ENCODE measurements around the gene FZR1. TPM values are rescaled to one million over a fixed set of nuclear protein-coding genes. Genes with fewer than 3 reads are reported as not detected.

The FZR1 gene
- total and polyA plus RNA-seq, 9 of the 15 experiments (the other 6 are each of a cell fraction or from before 2014, with no cell fraction given), result 0.18 to 48.0 (median 22.2) TPM

DNA sequence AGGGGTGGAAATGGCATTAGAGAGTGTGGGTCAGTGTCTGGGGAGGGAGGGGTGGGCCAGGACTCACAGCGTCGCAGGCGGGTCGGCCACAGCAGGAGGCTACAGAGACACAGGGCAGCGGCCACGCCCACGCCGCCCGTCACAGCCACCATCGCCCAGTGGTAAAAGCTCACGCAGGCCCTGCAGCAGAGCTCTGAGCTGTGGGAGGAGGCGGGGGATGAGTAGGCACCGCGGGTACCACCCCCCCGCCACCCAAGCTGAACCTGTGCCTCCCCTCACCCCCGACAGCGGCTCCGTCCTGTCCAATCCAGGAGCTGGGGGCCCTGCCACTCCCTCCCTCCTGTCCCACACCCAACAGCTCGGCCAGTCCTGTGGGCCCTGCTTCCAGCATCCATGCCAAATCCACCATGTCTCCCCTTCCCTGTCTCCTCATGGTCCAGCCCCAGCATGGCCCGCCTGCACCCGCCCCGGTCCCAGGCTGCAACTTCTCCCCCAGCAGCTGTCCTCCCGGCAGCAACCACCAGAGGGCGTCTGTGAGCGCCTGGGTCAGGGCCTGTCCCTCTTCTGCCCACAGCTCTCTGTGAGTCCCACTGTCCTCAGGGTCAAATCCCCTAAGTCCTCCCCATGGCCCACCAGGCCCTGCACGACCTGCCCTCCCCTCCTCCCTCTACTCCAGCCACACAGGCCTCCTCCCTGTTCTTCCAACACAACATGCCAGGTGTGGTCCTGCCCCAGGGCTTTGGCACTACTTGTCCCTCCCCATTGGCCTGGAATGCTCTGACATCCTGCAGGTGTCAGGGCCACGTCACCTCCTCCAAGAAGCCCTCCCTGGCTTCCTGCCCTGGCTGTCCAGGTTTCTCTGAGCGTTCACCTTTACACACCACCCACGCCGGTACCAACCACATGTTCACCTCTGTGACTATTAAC lies 38.9 kb downstream of the FZR1 start (continued):
- TF ChIP-seq, protein P1, sequence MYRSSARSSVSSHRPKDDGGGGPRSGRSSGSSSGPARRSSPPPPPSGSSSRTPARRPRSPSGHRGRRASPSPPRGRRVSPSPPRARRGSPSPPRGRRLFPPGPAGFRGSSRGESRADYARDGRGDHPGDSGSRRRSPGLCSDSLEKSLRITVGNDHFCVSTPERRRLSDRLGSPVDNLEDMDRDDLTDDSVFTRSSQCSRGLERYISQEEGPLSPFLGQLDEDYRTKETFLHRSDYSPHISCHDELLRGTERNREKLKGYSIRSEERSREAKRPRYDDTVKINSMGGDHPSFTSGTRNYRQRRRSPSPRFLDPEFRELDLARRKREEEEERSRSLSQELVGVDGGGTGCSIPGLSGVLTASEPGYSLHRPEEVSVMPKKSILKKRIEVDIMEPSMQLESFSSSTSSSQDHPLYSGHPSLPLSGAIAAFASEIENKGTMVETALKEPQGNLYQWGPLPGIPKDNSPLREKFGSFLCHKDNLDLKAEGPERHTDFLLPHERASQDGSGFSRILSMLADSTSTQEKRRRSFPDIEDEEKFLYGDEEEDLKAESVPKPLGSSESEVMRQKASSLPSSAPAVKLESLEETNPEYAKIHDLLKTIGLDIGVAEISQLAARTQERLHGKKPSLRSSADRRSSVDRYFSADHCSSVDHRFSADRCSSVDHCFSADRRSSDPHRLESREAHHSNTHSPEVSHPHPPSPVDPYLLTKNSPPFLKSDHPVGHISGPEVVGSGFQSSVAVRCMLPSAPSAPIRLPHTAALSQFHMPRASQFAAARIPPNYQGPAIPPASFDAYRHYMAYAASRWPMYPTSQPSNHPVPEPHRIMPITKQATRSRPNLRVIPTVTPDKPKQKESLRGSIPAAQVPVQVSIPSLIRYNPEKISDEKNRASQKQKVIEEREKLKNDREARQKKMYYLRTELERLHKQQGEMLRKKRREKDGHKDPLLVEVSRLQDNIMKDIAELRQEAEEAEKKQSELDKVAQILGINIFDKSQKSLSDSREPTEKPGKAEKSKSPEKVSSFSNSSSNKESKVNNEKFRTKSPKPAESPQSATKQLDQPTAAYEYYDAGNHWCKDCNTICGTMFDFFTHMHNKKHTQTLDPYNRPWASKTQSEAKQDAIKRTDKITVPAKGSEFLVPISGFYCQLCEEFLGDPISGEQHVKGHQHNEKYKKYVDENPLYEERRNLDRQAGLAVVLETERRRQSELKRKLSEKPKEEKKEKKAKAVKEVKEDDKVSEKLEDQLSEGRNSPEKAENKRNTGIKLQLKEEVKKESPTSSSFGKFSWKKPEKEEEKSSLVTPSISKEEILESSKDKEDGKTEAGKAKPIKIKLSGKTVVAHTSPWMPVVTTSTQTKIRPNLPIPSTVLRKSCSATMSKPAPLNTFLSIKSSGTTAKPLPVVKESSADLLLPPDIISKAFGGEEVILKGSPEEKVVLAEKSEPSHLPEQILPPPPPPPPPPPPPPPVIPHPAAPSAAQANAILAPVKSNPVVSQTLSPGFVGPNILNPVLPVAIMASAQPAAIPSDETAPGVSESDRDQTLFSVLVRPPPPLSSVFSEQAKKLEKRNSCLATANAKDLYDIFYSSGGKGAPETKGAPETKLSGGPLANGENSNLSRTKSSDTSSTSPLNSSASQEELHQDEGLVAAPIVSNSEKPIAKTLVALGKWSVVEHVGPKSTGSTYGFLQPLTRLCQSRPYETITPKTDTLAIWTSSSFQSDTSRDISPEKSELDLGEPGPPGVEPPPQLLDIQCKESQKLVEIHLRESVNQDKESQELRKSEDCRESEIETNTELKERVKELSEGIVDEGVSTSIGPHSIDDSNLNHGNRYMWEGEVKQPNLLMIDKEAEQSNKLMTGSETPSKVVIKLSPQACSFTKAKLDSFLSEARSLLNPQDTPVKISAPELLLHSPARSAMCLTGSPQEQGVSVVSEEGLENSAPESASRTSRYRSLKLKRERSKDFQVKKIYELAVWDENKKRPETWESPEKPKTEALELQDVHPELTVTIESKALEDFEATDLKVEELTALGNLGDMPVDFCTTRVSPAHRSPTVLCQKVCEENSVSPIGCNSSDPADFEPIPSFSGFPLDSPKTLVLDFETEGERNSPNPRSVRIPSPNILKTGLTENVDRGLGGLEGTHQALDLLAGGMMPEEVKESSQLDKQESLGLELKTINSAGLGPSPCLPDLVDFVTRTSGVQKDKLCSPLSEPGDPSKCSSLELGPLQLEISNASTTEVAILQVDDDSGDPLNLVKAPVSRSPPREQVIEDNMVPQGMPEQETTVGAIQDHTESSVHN (IDR thresholded peaks at IDR 0.05; ENCODE audit: borderline replicate concordance in 1 of 2, low read depth in 1 of 2), result no peak
- TF ChIP-seq, protein P2, sequence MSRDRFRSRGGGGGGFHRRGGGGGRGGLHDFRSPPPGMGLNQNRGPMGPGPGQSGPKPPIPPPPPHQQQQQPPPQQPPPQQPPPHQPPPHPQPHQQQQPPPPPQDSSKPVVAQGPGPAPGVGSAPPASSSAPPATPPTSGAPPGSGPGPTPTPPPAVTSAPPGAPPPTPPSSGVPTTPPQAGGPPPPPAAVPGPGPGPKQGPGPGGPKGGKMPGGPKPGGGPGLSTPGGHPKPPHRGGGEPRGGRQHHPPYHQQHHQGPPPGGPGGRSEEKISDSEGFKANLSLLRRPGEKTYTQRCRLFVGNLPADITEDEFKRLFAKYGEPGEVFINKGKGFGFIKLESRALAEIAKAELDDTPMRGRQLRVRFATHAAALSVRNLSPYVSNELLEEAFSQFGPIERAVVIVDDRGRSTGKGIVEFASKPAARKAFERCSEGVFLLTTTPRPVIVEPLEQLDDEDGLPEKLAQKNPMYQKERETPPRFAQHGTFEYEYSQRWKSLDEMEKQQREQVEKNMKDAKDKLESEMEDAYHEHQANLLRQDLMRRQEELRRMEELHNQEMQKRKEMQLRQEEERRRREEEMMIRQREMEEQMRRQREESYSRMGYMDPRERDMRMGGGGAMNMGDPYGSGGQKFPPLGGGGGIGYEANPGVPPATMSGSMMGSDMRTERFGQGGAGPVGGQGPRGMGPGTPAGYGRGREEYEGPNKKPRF (IDR thresholded peaks at IDR 0.05; ENCODE audit: low read depth, low read length), result no peak
- TF ChIP-seq PHB (CRISPR knock-in tag; IDR thresholded peaks at IDR 0.05) (no peak), KAT8 (IDR thresholded peaks at IDR 0.05; ENCODE audit: low read depth) (no peak), SRF (CRISPR knock-in tag; IDR thresholded peaks at IDR 0.05) (no peak), ZNF79 (CRISPR knock-in tag; IDR thresholded peaks at IDR 0.05; ENCODE audit: low read depth) (no peak), RBM39 (optimal IDR thresholded peaks at IDR 0.05; ENCODE audit: low read depth, low read length) (no peak), CBX3 (IDR thresholded peaks at IDR 0.05; ENCODE audit: borderline replicate concordance in 1 of 2, low read length in 2 of 2) (no peak), EP400 (IDR thresholded peaks at IDR 0.05) (no peak), SAFB2 (IDR thresholded peaks at IDR 0.05; ENCODE audit: borderline replicate concordance, low read depth, low read length, severe bottlenecking) (no peak), RCOR1 (IDR thresholded peaks at IDR 0.05; ENCODE audit: borderline replicate concordance in 1 of 2, low read depth in 2 of 2, low read length in 2 of 2) (peak in 1 of 2 experiments; percentile 46; a peak in 1 of 4 replicates), NFXL1 (CRISPR knock-in tag; IDR thresholded peaks at IDR 0.05) (no peak), FOXK1 (CRISPR knock-in tag; IDR thresholded peaks at IDR 0.05; ENCODE audit: borderline replicate concordance) (no peak)
- TF ChIP-seq, protein P3, sequence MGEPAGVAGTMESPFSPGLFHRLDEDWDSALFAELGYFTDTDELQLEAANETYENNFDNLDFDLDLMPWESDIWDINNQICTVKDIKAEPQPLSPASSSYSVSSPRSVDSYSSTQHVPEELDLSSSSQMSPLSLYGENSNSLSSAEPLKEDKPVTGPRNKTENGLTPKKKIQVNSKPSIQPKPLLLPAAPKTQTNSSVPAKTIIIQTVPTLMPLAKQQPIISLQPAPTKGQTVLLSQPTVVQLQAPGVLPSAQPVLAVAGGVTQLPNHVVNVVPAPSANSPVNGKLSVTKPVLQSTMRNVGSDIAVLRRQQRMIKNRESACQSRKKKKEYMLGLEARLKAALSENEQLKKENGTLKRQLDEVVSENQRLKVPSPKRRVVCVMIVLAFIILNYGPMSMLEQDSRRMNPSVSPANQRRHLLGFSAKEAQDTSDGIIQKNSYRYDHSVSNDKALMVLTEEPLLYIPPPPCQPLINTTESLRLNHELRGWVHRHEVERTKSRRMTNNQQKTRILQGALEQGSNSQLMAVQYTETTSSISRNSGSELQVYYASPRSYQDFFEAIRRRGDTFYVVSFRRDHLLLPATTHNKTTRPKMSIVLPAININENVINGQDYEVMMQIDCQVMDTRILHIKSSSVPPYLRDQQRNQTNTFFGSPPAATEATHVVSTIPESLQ (CRISPR knock-in tag; IDR thresholded peaks at IDR 0.05), result no peak
